Stimulated activated CD8-positive, alpha-beta memory T cell treated with anti-CD3 and anti-CD28 coated beads, Interleukin-2, amount 100 ng/mL, for 48 hours (primary cell): ENCODE data around the gene WHAMM.
"Not testable (repeated sequence)": the region's sequence is repeated elsewhere in the genome, so short reads cannot be mapped to it uniquely, and the experiment has no call there.

ENCODE experiments used
- DNase-seq, 2 donors: peaks; one replicate each; pipeline ENCODE4 v3.0.0-alpha.2; 2020; ENCODE audit warnings: low read depth in 2 of 2

Gene WHAMM

GRCh38 chr15:82865981-82866380, 56.6 kb downstream of the WHAMM start:
- not testable (repeated sequence) for DNase-seq

- DNase-seq: no peak
Observed at GRCh38 chr15:82870727-82871320, 61.4 kb downstream of the WHAMM start.

- DNase-seq: no peak
Observed at GRCh38 chr15:82871358-82871757, 61.9 kb downstream of the WHAMM start.

- DNase-seq: no peak
Observed at GRCh38 chr15:82871832-82872484, 62.5 kb downstream of the WHAMM start.

GRCh38 chr15:82873000-82873680, 63.7 kb downstream of the WHAMM start:
- no peak for DNase-seq

- DNase-seq: no peak
Observed at GRCh38 chr15:82874267-82874666, 64.8 kb downstream of the WHAMM start.

DNA sequence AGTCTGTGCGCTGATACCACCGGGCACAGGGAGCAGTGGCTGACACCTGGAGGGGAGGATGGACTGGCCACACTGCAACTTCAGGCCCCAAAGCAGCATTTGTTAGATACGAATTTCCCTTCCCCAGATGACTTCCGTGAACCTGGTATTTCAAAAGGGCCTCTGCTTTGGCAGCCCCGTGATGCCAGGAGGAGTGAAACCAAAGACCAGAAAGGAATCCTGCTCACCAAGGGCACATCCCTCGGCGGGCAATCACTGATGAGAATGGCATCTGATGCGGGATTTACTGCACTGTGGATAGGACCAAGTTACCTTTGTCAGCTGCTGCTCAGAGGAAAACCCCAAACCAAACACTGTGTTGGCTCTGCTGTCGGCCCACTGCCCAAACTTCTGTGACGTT, 65.5 kb downstream of the WHAMM start:
- DNase-seq: no peak

- no peak for DNase-seq
Observed at GRCh38 chr15:82875411-82876003, 66.1 kb downstream of the WHAMM start.

- DNase-seq: no peak
Observed at GRCh38 chr15:82877825-82878224, 68.4 kb downstream of the WHAMM start.

GRCh38 chr15:82878325-82878724, 68.9 kb downstream of the WHAMM start:
- no peak for DNase-seq

DNA sequence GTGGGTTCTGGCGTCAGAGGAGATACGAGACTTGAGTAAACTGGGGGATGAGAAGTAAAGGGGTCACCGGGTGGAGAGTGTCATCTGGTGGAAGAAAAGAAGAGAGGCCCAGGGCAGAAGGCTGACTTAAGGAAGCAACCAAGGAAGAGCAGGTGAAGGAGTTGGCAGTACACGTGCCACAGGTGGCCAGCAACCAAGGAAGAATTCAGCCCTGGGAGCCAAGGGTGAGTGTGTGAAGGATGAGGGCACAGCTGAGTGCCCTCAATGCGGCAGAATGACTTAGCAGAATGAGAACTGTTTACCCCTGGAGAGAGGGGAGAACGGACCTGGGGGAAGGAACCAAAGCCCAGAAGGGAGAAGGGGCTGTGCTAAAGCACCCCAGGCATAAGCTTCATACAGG, 71.3 kb downstream of the WHAMM start:
- DNase-seq: no peak

DNA sequence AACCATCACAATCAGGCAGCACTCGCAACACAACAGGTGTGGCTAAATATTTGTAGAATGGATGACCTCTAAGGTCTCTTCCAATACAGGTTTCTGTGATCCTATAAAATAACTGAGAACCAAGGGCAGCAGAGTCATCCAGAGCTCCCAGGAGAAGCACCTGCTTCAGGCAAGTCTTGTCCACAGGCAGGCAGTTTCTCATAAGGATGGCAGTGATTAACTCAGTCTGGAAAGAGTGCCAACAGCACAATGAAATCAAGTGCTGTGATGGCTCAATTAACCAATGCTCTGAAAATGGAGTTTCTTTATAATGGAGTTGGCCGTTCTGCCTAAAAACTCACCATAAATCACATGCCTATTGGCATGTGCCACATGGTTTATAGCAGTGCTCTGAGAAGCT, 72.3 kb downstream of the WHAMM start:
- no peak for DNase-seq

DNA sequence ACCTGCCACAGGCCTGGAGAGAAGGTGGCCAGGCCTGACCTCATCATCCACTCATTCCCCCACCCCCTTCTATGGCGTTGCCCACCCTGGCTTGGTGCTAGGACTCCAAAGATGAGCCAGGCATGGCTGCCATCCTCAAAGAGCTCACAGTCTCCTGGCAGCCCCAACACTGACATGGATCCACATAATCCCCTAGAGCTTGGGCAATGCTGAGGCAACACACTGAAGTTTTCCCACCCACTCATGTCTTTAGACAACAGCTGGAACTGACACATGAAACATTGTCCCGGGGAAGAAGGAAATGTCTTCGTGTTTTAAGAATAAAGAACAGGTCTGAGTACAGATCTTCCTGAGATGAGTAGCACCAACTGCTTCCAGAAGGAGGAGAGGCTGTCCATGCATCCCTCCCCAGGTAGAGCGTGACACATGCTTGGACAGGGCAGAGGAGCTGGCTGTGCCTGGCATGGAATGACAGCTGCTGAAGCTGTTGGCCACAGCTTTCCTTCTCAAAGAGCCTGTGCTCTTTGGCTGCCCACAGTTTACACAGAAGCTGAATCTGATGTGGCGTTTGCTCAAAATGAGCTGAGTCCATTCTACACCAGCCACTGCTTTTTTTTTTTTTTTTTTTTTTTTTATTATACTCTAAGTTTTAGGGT, 73.0 kb downstream of the WHAMM start:
- DNase-seq: no peak
